Neural cell (in vitro differentiated cells): ENCODE data around the gene PTPN9. TPM values are rescaled to one million over a fixed set of nuclear protein-coding genes. Genes with fewer than 3 reads are reported as not detected.

ENCODE experiments used
- H2AFZ ChIP-seq: fragments of 200-600, 300-800 bp; sonication (generic), shearing (Covaris generic); 2 replicates; pipeline ENCODE4 v1.6.0; 2014; ENCODE audit warnings: low read depth, mild to moderate bottlenecking, antibody characterized with exemption, low read length, moderate library complexity
- H3F3A ChIP-seq: fragments of 200-600 bp; shearing (Covaris generic); 2 replicates; pipeline ENCODE4 v1.6.1; 2016; ENCODE audit warnings: mild to moderate bottlenecking, moderate library complexity, mixed read lengths, antibody characterized with exemption, low read length; ENCODE audit not compliant: insufficient read depth, poor library complexity, severe bottlenecking
- H3K27ac ChIP-seq: fragments of 200-600, 300-800 bp; sonication (generic), shearing (Covaris generic); 2 replicates; pipeline ENCODE4 v1.5.1; 2014; ENCODE audit warnings: mild to moderate bottlenecking, low read length, moderate library complexity
- H3K27me3 ChIP-seq: fragments of 300-800, 200-600 bp; sonication (generic), shearing (Covaris generic); 2 replicates; pipeline ENCODE4 v1.6.0; 2014; ENCODE audit warnings: mild to moderate bottlenecking, low read depth, low read length, moderate library complexity; ENCODE audit not compliant: insufficient read depth
- H3K36me3 ChIP-seq: fragments of 300-800, 200-600 bp; sonication (generic), shearing (Covaris generic); 2 replicates; pipeline ENCODE4 v1.5.1; 2014; ENCODE audit warnings: mild to moderate bottlenecking, antibody characterized with exemption, low read length, moderate library complexity; ENCODE audit not compliant: insufficient read depth
- H3K4me2 ChIP-seq: fragments of 300-800, 200-600 bp; sonication (generic), shearing (Covaris generic); 2 replicates; pipeline ENCODE4 v1.6.0; 2014; ENCODE audit warnings: mild to moderate bottlenecking, low read length
- H3K4me3 ChIP-seq: fragments of 300-800, 200-600 bp; sonication (generic), shearing (Covaris generic); 2 replicates; pipeline ENCODE4 v1.5.1; 2014; ENCODE audit warnings: mild to moderate bottlenecking, low read length, moderate library complexity
- H3K79me2 ChIP-seq: fragments of 200-600 bp; shearing (Covaris generic); replicated peaks from 2 replicates; pipeline ENCODE4 v1.6.0; 2014; ENCODE audit warnings: mild to moderate bottlenecking, low read length, moderate library complexity; ENCODE audit not compliant: insufficient read depth
- H3K9ac ChIP-seq: fragments of 300-800, 200-600 bp; sonication (generic), shearing (Covaris generic); 2 replicates; pipeline ENCODE4 v1.6.1; 2016; ENCODE audit warnings: mild to moderate bottlenecking, low read length, mixed read lengths
- H3K9me2 ChIP-seq: fragments of 200-600 bp; shearing (Covaris generic); 2 replicates; pipeline ENCODE4 v1.6.1; 2016; ENCODE audit warnings: mild to moderate bottlenecking, low read length, mixed read lengths; ENCODE audit not compliant: insufficient read depth
- H3K9me3 ChIP-seq: fragments of 200-600, 300-800 bp; sonication (generic), shearing (Covaris generic); 2 replicates; pipeline ENCODE4 v1.6.1; 2016; ENCODE audit warnings: mild to moderate bottlenecking, mixed run types, low read length, moderate library complexity, mixed read lengths
- H4K20me1 ChIP-seq: fragments of 200-600 bp; shearing (Covaris generic); 2 replicates; pipeline ENCODE4 v1.6.1; 2016; ENCODE audit warnings: mild to moderate bottlenecking, mixed run types; ENCODE audit not compliant: insufficient read depth
- CTCF ChIP-seq: fragments of 450-650 bp; IDR thresholded peaks from 2 replicates; pipeline ENCODE4 v1.5.1; 2014; ENCODE audit warnings: antibody characterized with exemption, mild to moderate bottlenecking, moderate library complexity; ENCODE audit not compliant: poor library complexity, severe bottlenecking
- EP300 ChIP-seq: fragments of 450-650 bp; conservative IDR thresholded peaks from 2 replicates; pipeline ENCODE4 v1.6.1; 2014; ENCODE audit warnings: antibody characterized with exemption, mild to moderate bottlenecking, moderate library complexity; ENCODE audit not compliant: poor library complexity, severe bottlenecking
- EZH2 ChIP-seq: fragments of 200-600, 300-800 bp; shearing (Covaris generic), sonication (generic); IDR thresholded peaks from 2 replicates; pipeline ENCODE4 v1.6.1; 2014; ENCODE audit warnings: antibody characterized with exemption, low read length, borderline replicate concordance, mild to moderate bottlenecking; ENCODE audit not compliant: insufficient read depth, poor library complexity, severe bottlenecking
- MXI1 ChIP-seq: fragments of 450-650 bp; conservative IDR thresholded peaks from 2 replicates; pipeline ENCODE4 v1.6.1; 2014; ENCODE audit warnings: antibody characterized with exemption, mild to moderate bottlenecking; ENCODE audit not compliant: poor library complexity, severe bottlenecking
- POLR2AphosphoS5 ChIP-seq: IDR thresholded peaks from 2 replicates; pipeline ENCODE4 v1.6.1; 2012
- RAD21 ChIP-seq: fragments of 450-650 bp; conservative IDR thresholded peaks from 2 replicates; pipeline ENCODE4 v1.6.1; 2014; ENCODE audit warnings: antibody characterized with exemption, mild to moderate bottlenecking, moderate library complexity
- REST ChIP-seq: IDR thresholded peaks from 2 replicates; pipeline ENCODE4 v1.6.1; 2012; ENCODE audit warnings: borderline replicate concordance
- SMC3 ChIP-seq: fragments of 450-650 bp; conservative IDR thresholded peaks from 2 replicates; pipeline ENCODE4 v1.6.1; 2014; ENCODE audit warnings: antibody characterized with exemption, mild to moderate bottlenecking, moderate library complexity; ENCODE audit not compliant: poor library complexity
- TAF1 ChIP-seq: IDR thresholded peaks from 2 replicates; pipeline ENCODE4 v1.6.1; 2012; ENCODE audit warnings: low read depth
- polyA plus RNA-seq: library from polyadenylated mRNA; depleted of rRNA; stranded (reverse); fragments of >200 nt; gene quantifications from 2 replicates; pipeline ENCODE4 v1.2.3, GENCODE V29; 2014

PTPN9 gene
- polyA plus RNA-seq, 1 donor from 2014 or later, result 33.1 TPM

DNA sequence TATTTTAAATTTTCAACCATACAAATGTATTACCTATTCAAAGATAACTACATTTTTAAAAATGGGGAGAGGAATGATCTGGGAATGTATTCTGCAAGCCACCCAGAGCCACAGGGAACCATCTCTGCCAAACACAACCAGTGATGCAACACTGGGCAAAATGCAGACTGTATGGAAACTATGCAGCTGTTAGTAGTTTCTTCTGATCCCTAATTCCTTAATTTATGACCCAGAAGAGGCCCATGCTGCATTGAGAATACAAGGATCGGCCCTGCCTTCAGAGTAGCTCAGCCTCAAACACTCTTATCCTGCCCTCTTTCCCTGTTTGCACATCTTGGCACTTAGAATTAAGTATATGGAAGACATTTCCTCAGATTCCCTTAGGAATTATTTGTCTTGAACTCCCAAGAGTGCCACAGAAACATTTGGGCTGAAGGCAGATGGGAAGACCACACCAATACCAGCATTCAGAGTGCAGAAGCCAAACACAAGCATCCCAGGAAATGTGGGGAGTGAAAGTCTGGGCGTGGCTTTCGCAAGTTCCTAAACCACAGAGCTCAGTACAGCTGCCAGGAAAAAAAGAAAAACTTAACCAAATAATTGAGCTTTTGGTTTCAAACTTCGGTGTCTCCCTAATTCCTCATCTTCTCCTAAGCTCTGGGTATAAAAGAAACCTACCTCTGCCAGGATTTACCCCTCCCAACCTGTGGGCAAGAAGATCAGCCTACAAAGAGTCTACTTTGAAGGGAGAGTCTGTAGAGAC lies 41.1 kb upstream of the PTPN9 start:
- Histone ChIP-seq H3K4me3 (no peak overlapping the region), H3K27me3 (no peaks in the 10 kb centered on the region), H3F3A (no peaks in the 10 kb centered on the region), H4K20me1 (no peaks in the 10 kb centered on the region), H2AFZ (no peak overlapping the region), H3K36me3 (no peaks in the 10 kb centered on the region), H3K9me2 (no peaks in the 10 kb centered on the region), H3K9me3 (no peaks in the 10 kb centered on the region), H3K79me2 (no peaks in the 10 kb centered on the region), H3K27ac (no peak overlapping the region), H3K9ac (no peak overlapping the region), H3K4me2 (no peak overlapping the region)
- TF ChIP-seq SMC3, result no peak
- TF ChIP-seq POLR2AphosphoS5, result no peak
- no peak for TF ChIP-seq REST
- no peak for TF ChIP-seq EP300
- TF ChIP-seq TAF1, result no peak
- TF ChIP-seq EZH2, result no peak

DNA sequence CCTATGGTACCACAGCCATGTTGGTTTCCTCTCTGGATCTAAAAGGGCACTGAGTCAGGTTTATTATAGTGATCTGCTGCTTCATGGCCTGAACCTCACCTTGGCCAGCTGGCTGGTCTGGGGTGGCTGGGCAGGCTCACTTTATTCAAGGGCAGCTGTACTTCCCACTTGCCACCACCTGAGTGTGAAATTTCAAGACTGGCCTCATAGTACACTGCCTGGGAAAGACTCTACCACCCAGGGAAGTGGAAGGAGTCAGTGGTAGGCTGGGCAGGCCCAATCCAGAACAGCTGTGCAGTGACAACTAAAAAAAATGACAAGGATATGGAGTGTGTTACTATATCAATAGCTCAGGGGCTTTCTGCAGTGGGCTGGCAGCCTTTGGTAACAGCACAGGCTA lies 37.7 kb upstream of the PTPN9 start:
- no peak for TF ChIP-seq EZH2
- no peak for TF ChIP-seq MXI1
- no peak for TF ChIP-seq REST
- TF ChIP-seq SMC3, result no peak
- TF ChIP-seq POLR2AphosphoS5, result no peak
- TF ChIP-seq RAD21, result no peak
- TF ChIP-seq TAF1, result no peak
- no peak for TF ChIP-seq CTCF
- no peak for TF ChIP-seq EP300
- no peaks in the 10 kb centered on the region for H3K79me2 ChIP-seq
- H3F3A ChIP-seq, result no peaks in the 10 kb centered on the region
- H3K27ac ChIP-seq, result no peak overlapping the region
- no peaks in the 10 kb centered on the region for H3K36me3 ChIP-seq
- H2AFZ ChIP-seq, result no peak overlapping the region
- H3K27me3 ChIP-seq, result no peaks in the 10 kb centered on the region
- H3K9me3 ChIP-seq, result no peaks in the 10 kb centered on the region
- H3K4me3 ChIP-seq, result no peak overlapping the region
- H3K4me2 ChIP-seq, result no peak overlapping the region
- H3K9ac ChIP-seq, result no peak overlapping the region
- no peaks in the 10 kb centered on the region for H3K9me2 ChIP-seq
- H4K20me1 ChIP-seq, result no peaks in the 10 kb centered on the region
